ENCODE measurements around the gene MAP4. TPM values are rescaled to one million over a fixed set of nuclear protein-coding genes. Genes with fewer than 3 reads are reported as not detected.

The MAP4 gene
- total and polyA plus RNA-seq, 4 donors: 16.6 to 41.4 (median 30.8) TPM

- WGBS: 95% methylated on average over 3 of the region's 3 CpGs
- DNase-seq (ENCODE audit: low spot score): no peak
- H3K4me1 ChIP-seq (ENCODE audit: control insufficient read depth in 4 of 4, insufficient read depth in 4 of 4, low read length in 3 of 4): peaks cover 4 to 16% (median 15%) of the 10 kb centered on the region in 4 donors
- no peak overlapping the region for H3K9ac ChIP-seq (ENCODE audit: low read depth in 1 of 2, low read length in 2 of 2)
- H3K36me3 ChIP-seq (ENCODE audit: control insufficient read depth in 4 of 4, insufficient read depth in 3 of 4, low read depth in 1 of 4, low read length in 3 of 4): no peaks in the 10 kb centered on the region
- H3K27ac ChIP-seq (ENCODE audit: low read depth in 1 of 2, low read length in 2 of 2): no peak overlapping the region
- H3K9me3 ChIP-seq (ENCODE audit: control insufficient read depth in 4 of 4, low read length in 3 of 4): no peaks in the 10 kb centered on the region
- no peak overlapping the region for H3K4me3 ChIP-seq (ENCODE audit: low read depth in 1 of 3, low read length in 3 of 3)
- H3K27me3 ChIP-seq (ENCODE audit: control insufficient read depth in 4 of 4, insufficient read depth in 4 of 4, low read length in 3 of 4): no peaks in the 10 kb centered on the region
- TF ChIP-seq TAF1 (conservative IDR thresholded peaks at IDR 0.05): no peak
- TF ChIP-seq NR2F2 (IDR thresholded peaks at IDR 0.05): no peak
- no peak for TF ChIP-seq MAX (IDR thresholded peaks at IDR 0.05)
- no peak for TF ChIP-seq GABPA (IDR thresholded peaks at IDR 0.05 in 1 of 2, conservative IDR thresholded peaks at IDR 0.05 in 1 of 2)
- TF ChIP-seq SP1 (IDR thresholded peaks at IDR 0.05): no peak
- no peak for TF ChIP-seq JUND (IDR thresholded peaks at IDR 0.05)
- no peak for TF ChIP-seq CTCF (IDR thresholded peaks at IDR 0.05; ENCODE audit: low read depth, low read length, missing input control)
- no peak for TF ChIP-seq YY1 (IDR thresholded peaks at IDR 0.05)
- no peak for TF ChIP-seq HNF4A (conservative IDR thresholded peaks at IDR 0.05)
- TF ChIP-seq FOXA1 (IDR thresholded peaks at IDR 0.05): no peak
- TF ChIP-seq HNF4G (IDR thresholded peaks at IDR 0.05): no peak
- no peak for TF ChIP-seq EGR1 (IDR thresholded peaks at IDR 0.05; ENCODE audit: low read depth in 2 of 2)
- no peak for TF ChIP-seq REST (IDR thresholded peaks at IDR 0.05)
- TF ChIP-seq FOXA2 (IDR thresholded peaks at IDR 0.05): no peak
- no peak for TF ChIP-seq RAD21 (IDR thresholded peaks at IDR 0.05)
- TF ChIP-seq RXRA (IDR thresholded peaks at IDR 0.05): no peak
- TF ChIP-seq ZBTB33 (IDR thresholded peaks at IDR 0.05): no peak
Measured at GRCh38 chr3:47984075-47984728, 32.0 kb downstream of the MAP4 start.

Measured in liver (tissue), 9 donors.